ENCODE results near the gene POLR3A. TPM values are rescaled to one million over a fixed set of nuclear protein-coding genes. Genes with fewer than 3 reads are reported as not detected.

POLR3A gene
- total RNA-seq, 4 donors from 2014 or later, result 8.3 to 13.5 (median 12.0) TPM

GRCh38 chr10:77936697-77937567, 92.4 kb downstream of the POLR3A start:
- Histone ChIP-seq H3K4me3 (no peak overlapping the region), H3K27me3 (no peaks in the 10 kb centered on the region), H3K27ac (peak overlapping the region in 1 of 4 donors; percentile 28), H3K9me3 (no peaks in the 10 kb centered on the region), H3K36me3 (no peaks in the 10 kb centered on the region), H3K4me1 (peaks cover under 1 to 33% (median 7%) of the 10 kb centered on the region in 3 donors)
- intact Hi-C loops (cut with DNase I), result no loop called here
- DNase-seq, result no peak
- no peak for TF ChIP-seq POLR2A (IDR thresholded peaks at IDR 0.05)
- TF ChIP-seq, protein P1, sequence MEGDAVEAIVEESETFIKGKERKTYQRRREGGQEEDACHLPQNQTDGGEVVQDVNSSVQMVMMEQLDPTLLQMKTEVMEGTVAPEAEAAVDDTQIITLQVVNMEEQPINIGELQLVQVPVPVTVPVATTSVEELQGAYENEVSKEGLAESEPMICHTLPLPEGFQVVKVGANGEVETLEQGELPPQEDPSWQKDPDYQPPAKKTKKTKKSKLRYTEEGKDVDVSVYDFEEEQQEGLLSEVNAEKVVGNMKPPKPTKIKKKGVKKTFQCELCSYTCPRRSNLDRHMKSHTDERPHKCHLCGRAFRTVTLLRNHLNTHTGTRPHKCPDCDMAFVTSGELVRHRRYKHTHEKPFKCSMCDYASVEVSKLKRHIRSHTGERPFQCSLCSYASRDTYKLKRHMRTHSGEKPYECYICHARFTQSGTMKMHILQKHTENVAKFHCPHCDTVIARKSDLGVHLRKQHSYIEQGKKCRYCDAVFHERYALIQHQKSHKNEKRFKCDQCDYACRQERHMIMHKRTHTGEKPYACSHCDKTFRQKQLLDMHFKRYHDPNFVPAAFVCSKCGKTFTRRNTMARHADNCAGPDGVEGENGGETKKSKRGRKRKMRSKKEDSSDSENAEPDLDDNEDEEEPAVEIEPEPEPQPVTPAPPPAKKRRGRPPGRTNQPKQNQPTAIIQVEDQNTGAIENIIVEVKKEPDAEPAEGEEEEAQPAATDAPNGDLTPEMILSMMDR (IDR thresholded peaks at IDR 0.05), result no peak
- WGBS, 2 donors, result 46 to 56% methylated on average over 3 of the region's 3 CpGs

- no peak for DNase-seq
- peaks cover 0 to 1% (median 0%) of the 10 kb centered on the region in 4 donors for H3K27me3 ChIP-seq
- 48 to 52% methylated on average over 8 of the region's 8 CpGs for WGBS, 2 donors
- no peak overlapping the region for H3K27ac ChIP-seq
- H3K9me3 ChIP-seq, result no peaks in the 10 kb centered on the region
- intact Hi-C loops (cut with DNase I), result no loop called here
- no peaks in the 10 kb centered on the region for H3K36me3 ChIP-seq
- TF ChIP-seq POLR2A (IDR thresholded peaks at IDR 0.05), result no peak
- H3K4me1 ChIP-seq, result peaks cover 8 to 16% (median 8%) of the 10 kb centered on the region in 3 donors
- no peak overlapping the region for H3K4me3 ChIP-seq
Measured at GRCh38 chr10:77932016-77932715, 97.1 kb downstream of the POLR3A start.

DNA sequence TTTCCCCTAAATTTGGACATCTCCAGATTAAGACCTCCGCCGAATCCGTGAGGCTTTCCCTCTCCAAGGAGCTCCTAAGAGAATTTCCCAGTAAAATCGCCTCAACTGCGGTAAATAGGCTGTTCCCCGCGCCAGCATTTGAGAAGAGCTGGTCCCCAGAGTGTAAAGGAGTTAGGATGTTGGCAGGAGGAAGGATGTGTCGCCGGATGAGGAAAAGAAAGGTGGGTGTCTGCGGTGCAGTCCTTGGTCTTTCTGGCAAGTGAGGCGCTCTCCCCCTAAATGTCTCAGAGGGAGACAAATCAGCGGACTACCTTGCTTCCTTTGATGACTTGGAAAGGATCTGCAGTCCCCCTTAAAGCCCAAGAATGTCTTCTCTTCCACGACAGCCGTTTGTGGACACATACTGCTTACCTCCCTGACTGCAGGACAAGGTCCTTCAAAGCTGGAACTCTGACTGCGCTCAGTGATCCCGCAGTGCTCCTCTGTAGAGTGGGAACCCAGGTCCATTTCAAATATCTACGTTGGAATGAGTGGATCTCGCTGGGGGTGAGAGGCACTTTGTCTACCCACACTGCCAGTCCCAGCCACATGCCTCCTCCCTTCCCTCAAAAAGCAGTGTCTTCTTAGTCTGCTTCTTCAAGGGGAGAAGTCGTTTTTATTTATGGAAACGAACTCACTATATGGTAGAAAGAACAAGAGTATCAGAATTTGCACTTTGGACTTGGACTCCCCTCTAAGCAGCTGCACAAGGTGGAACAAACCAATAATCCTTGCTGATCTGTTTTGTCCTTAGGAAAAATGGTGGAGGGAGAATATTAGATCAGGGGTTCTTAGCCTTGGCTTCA, 101.7 kb downstream of the POLR3A start:
- peak overlapping the region; percentile 88 to 93 (median 90) for H3K27ac ChIP-seq
- no peak for DNase-seq
- peaks cover 0 to 7% (median 0%) of the 10 kb centered on the region in 4 donors for H3K27me3 ChIP-seq
- no peaks in the 10 kb centered on the region for H3K36me3 ChIP-seq
- WGBS, 2 donors, result 48 to 60% methylated on average over 15 to 17 of the region's 20 CpGs
- TF ChIP-seq POLR2A (IDR thresholded peaks at IDR 0.05), result no peak
- TF ChIP-seq, protein P1 (IDR thresholded peaks at IDR 0.05), result no peak
- H3K4me1 ChIP-seq, result peaks cover 21 to 54% (median 30%) of the 10 kb centered on the region in 3 donors
- intact Hi-C loops (cut with DNase I), result no loop called here
- peak overlapping the region; percentile 55 to 93 (median 81) for H3K4me3 ChIP-seq
- H3K9me3 ChIP-seq, result no peaks in the 10 kb centered on the region

- Histone ChIP-seq H3K36me3 (no peaks in the 10 kb centered on the region), H3K27me3 (peaks cover 0 to 7% (median 0%) of the 10 kb centered on the region in 4 donors), H3K9me3 (no peaks in the 10 kb centered on the region), H3K4me3 (peak within 1 kb of the TSS; percentile 55 to 93 (median 81)), H3K27ac (peak within 1 kb of the TSS; percentile 88 to 93 (median 90)), H3K4me1 (peaks cover 22 to 56% (median 28%) of the 10 kb centered on the region in 3 donors)
- TF ChIP-seq POLR2A (IDR thresholded peaks at IDR 0.05), result peak in 2 of 4 donors; percentile 56 to 67
- TF ChIP-seq, protein P1 (IDR thresholded peaks at IDR 0.05), result peak in 2 of 6 experiments; percentile 22 to 28
- DNase-seq, result no peak
- 0% methylated on average over 4 of the region's 95 CpGs; no CpG with 5 or more reads in 1 of the 2 donors for WGBS, 2 donors
- intact Hi-C loops (cut with DNase I), result no loop called here
Measured at GRCh38 chr10:77926566-77927401, 102.5 kb downstream of the POLR3A start, which contains the start of gene DLG5. Gene DLG5 (minus strand): TSS chr10:77926755. CDS start chr10:77926520, 235 bp downstream.

All from esophagus squamous epithelium (tissue), 5 donors.